Stimulated activated CD4-positive, alpha-beta T cell treated with anti-CD3 and anti-CD28 coated beads, TNF-alpha, amount 100 ng/mL, for 4 hours (primary cell): ENCODE results near the gene ATG2B.

ENCODE experiments used
- DNase-seq, 3 experiments: peaks; one replicate each; pipeline ENCODE4 v3.0.0-alpha.2; 2020; ENCODE audit warnings: low read depth in 3 of 3

Gene ATG2B

DNA sequence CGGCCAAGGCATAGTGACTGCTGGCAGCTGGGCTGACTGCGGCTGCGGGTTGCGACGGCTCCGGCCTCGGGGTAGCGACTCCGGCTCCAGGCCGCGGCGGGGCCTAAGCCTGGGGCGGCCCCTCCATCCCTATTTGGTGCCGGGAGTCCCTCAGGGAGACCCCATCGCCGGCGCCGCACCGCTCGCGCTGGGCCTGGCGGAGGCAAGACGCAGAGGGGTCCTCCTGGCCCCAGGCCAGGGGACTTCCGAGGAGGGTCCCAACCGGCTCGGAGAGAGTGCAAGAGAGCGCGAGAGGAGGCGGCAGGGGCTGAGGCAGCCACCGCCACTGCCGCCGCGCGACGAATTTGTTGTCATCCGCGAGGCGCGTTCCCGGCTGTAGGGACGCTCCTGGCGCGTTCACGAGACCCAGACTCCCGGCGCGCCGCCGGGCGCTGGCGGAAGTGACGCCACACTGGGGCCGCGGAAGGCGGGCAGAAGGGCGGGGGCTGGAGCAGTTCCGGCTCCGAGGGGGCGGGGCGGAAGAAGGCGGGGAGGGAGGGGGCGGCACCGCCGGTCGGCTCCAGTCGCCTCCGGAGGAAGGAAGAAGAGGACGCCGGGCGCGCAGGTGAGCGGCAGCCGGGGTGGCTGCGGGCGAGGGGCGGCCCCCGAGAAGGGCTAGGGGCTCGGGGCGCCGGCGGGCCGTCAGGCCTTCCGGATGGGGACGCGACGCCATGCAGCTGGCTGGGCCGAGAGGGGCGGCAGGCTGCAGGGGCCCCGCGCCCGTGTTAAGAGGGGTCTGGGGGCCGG, at the start of gene ATG2B, which contains the start of gene GSKIP:
Gene ATG2B (minus strand): TSS at position 377 of the 786 bp plus-strand sequence. CDS start 365 bp downstream, at position 12.
Gene GSKIP (plus strand): TSS at position 562 of the 786 bp plus-strand sequence. CDS start 18,722 bp downstream, outside the sequence.
- DNase-seq: peak; percentile 95 to 97 (median 96)

DNA sequence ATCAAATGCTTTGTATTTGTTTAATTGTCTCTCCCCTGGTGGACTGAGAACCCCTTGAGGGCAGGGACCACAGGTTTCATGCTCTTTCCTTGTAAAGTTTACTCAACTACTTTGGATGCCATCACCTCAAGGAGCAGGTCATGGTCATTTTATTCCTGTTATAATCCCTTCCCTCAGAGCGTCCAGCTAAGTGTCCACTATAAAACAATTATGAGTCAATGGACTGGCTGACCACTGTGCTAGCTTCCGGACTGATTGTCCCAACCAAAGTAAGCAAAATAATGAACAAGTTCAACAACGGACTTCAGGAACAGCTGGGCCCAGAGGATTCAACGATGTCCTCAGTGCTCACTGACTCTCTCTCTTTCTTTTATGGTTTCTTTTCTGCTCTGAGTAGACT, 47.0 kb upstream of the ATG2B start:
- DNase-seq: no peak

DNA sequence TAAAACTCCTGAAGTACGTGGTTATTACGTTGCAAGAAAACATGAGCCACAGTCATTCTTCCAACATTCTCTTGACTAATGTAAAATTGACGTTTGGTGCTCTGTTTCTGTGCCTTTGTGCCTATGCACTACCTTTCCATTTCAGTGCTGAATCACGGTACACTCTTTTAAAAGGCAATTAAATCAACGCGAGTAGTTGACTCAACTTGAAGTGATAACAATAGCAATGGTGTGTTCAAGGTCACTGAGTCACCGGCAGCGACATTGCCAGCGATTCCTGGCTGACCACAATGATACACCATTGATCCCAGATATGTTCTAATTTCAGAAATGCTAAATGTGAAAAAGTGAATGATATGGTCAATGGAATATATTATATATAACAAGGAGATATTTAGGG, 46.6 kb upstream of the ATG2B start:
- DNase-seq: no peak

- no peak for DNase-seq
Measured at GRCh38 chr14:96408608-96409007, 45.5 kb upstream of the ATG2B start.

GRCh38 chr14:96407935-96408570, 44.9 kb upstream of the ATG2B start:
- DNase-seq: no peak

- DNase-seq: no peak
Measured at GRCh38 chr14:96405677-96406076, 42.5 kb upstream of the ATG2B start.

GRCh38 chr14:96403409-96403808, 40.3 kb upstream of the ATG2B start:
- DNase-seq: no peak

DNA sequence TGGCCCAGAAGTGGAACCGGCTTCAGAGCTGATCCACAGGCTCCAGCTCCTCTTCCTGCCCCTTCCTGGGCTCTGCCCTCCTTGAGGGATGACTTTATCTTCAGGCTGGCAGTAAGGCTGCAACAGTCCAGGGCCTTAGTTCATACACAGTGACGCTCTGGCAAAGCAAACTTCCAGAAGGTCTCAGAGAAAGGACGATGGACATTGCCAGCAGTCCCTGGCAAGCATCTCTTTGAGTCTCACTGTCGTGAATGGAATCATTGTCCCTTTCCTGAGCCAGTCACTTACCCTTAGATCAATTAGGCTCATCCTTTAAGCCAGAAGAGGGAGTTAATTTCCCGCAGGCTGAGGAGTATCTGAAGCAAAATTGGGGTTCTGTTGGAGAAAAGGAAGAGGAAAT, 37.4 kb upstream of the ATG2B start:
- no peak for DNase-seq

DNA sequence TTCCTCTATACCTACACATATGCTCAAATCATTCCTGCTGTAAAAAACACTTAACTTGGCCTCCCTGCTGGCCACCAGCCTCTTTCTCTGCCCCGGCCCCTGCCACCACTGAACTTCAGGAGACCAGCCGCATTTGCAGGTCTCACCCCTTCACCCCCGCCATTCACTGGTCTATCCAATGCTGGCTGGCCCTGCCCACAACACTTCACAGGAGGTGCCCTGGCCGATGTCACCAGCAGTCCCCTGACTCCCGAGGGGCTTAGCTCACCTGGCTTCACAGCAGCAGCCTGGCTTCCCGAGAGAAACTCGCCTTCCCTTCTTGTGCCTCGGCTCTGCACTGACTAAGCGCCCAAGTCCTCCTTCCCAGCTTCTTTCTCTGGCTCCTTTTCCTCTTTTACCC, 36.3 kb upstream of the ATG2B start:
- no peak for DNase-seq

DNA sequence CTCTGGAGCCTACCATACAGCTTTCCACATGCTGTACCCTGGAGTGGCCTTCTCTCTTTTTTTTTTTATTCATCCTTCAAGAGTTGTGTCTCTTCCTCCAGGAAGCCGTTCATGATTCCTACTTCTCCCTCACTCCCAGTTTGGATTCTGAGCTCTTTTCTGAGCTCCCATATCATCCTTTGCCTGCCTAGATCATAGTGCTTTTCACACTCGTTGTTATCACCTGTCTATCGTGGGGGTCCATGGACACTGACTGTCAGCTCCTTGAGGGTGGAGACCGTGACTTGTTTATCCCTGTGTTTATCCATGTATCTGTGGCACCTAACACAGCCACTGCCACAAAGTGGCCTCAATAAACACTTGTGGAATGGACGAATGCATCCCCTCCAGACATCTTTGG, 35.8 kb upstream of the ATG2B start:
- no peak for DNase-seq

DNA sequence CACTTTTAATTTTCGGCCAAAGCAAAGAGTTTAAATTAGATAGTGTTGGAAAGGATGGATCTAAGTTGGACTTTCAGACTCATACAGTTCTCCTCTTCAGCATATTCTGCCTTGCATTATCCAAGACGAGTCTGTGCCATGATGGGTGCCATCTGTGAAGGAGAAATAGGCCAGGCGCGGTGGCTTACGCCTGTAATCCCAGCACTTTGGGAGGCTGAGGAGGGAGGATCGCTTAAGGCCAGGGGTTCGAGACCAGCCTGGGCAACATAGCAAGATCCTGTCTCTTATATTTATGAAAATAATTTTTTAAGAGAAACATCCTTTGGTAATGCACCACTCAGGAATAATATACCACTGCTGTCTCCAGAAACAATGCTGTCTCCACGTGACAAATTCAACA, 35.3 kb upstream of the ATG2B start:
- no peak for DNase-seq

DNA sequence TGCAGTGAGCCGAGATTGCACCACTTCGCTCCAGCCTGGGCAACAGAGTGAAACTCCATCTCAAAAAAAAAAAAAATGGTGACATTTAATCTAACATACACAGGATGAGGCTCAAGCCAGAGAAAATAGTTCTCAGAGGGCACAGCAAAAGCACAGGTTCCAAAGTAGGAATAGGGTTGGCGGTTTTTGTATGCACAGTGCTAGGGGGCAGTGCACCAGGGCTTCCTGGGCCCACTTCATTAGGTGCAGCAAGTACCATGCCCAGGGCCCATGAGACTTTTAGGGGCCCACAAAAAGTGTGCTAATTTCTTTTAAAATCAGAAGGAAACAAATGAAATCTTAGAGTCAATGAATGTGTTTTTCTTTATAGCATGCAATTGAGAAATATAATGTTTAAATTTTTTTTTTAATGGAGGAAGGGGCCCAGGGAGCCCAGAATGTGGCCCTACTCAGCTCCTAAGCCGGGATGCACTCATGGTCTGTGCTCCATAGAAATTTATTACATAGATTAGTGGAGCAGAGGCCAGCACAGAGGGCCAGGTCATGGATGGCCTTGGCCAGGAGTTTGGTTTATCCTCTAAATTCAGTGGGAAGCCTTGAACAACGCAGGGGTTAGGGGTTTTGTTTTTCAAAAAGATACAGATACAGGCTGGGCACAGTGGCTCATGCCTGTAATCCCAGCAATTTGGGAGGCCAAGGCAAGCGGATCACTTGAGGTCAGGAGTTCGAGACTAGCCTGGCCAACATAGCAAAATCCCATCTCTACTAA, 31.1 kb upstream of the ATG2B start:
- DNase-seq: no peak

DNA sequence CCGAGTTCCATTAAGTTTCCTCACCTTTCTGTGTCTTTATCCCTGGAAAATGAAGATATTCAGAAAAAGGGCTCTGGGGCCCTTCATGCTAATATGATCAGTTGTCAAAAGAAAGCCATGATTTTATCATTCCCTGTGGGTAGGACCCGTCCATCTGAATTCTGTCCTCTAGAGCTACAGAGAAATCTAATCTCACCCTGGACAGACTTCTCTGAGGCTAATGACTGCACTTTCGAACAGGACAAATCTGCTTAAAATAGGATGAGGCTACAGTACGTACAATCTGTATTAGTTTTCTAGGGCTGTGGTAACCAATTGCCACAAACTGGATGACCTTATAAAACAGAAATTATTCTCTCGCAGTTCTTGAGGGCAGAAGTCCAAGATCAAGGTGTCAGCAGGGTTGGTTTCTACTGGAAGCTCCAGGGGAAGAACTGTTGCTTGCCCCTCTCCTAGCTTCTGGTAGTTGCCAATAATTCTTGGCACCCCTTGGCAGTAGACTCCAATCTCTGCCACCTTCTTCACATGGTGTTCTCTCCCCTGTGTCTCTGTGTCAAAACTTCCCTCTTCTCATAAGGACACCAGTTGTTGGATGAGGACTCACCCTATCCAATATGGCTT, 30.0 kb upstream of the ATG2B start:
- no peak for DNase-seq

DNA sequence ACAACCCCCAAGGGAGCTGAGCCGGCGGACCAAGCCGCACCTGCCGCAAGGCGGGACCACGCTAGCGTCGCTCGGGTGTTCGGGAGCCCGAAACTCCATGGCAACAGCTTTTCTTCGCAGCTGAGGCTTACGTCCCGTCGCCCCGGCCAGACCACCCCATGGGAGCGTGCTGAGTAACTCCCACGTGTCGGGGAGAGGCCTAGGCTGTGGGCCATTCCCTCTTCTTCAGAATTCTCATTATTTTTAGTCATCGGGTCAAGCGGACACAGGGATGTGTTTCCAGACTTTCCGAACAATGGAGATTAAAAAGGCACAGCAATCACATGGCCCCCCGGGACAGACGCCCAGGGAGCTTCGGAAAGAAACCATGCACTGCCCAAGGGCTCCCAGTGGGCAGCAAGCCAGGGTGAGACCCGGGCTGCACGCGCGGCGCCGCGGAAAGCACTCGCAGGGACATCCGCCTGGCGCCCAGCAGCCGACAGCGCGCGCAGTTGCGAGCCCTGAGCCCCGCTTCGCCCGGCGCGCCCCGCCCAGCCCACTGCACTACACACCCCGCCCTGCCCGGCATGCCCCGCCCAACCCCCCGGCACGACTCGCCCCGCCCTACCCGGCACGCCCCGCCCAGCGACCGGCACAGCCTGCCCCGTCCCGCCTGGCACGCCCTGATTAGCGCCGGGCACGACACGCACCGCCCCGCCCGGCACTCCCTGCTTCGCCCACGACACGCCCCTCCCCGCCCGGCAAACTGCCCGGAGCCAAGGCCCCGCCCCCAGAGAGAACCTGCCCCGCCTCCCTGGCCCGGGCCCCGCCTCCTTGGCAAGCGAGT, 28.4 kb upstream of the ATG2B start:
- DNase-seq: peak; percentile 100

- no peak for DNase-seq
Measured at GRCh38 chr14:96390965-96391292, 27.8 kb upstream of the ATG2B start.

DNA sequence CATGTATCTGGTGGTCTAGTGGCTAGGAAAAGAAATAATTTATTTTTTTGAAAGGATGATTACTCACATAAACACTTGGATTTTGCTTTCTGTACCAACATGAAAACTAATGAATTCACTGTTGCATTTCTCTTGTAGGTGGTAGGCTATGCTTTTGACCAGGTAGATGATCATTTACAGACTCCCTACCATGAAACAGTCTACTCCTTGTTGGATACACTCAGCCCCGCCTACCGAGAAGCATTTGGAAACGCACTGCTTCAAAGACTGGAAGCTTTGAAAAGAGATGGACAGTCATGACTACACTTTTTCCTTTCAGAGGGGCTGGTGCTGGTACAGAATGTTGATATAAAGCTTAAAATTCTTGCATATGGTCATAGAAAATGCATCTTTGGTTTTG, 22.2 kb upstream of the ATG2B start:
- no peak for DNase-seq

DNA sequence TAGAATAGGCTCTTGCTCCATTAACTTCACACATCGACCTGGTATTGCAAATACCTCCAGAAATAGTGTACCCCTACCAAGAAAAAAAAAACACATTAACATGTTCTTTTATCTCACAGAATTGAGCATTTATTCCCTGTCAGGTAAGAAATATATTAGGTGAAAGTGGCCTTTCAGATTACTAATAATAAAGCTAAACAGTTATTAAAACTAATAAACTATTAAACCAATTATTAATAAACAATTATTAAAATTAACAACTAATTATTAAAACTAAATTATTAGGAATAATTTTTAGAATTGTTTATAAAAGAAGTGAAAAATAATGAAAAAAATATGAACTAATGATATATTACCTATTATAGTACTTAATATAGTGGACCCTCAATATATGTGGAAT, 21.6 kb upstream of the ATG2B start:
- no peak for DNase-seq

GRCh38 chr14:96384053-96384452, 20.9 kb upstream of the ATG2B start:
- no peak for DNase-seq

DNA sequence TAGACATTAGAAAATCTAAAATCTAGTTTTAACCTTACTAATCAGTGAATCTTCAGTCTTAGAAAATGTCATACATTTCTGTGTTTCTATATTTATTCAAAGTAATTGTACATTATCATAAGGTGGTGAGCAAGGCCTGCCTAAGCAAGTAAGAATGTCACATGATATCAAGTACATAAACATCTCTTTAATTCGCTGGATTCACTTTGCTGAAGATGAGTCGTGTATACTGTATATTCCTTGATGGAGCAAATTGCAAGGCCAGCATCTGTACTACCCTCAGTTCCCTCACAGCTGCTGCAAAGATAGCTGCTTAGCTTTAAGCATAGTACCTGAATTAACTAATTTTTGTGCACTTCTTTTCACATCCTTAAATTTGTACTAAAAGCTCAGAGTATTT, 20.3 kb upstream of the ATG2B start:
- DNase-seq: no peak

DNA sequence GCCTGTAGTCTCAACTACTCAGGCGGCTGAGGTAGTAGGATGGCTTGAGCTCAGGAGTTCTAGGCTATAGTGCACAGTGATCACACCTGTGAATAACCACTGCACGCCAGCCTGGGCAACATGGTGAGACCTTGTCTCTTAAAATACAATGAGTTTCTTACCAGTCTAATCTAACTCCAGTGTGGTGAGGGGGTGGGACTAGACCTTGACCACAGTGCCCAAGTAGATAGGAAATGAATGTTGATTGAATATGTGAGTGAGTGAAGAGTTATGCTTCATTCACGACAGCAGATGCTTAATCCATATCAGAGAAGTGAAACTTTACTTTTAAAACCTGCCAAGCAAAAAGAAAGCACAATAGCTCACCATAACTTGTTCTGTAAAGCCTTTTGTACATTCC, 17.6 kb upstream of the ATG2B start:
- no peak for DNase-seq

DNA sequence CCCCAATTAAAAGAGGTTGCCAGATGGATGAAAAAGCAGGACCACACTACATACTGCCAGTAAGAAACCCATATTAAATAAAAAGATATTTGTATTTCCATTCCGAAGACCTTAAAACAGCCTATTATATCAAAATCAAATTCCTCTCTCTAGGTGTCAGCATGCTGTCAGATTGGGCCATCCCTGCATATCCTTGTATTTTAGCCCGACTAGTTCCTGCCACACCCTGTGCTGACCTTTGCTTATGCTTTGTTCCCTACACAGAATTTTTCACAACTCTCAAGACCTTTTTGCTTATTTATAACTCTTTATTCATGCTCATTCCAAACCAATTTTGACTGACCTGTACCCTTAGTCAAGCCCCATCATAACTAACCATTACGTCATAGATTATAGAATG, 13.0 kb upstream of the ATG2B start:
- no peak for DNase-seq
